ENCODE data around the gene CEP350. TPM values are rescaled to one million over a fixed set of nuclear protein-coding genes. Genes with fewer than 3 reads are reported as not detected.

CEP350 gene
- total RNA-seq, 1 experiment from 2014 or later = 17.1 TPM

DNA sequence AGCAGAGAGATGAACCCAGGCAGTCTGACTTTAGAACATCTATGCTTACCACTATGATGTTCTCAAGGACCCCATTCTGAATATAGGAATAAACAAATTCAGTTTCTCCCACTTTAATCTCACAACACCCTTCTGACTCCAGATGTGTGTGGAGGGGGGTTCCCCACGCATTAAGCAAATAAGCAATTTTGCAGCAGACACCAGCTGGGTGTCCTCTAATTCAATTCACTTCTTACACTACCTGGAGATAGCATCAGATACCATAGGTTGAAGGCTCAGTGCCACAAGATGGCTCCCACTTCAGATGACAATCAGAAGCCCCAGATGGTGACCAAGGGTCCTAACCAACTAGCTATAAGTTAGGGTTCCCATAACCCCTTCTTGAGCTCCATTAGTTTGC is 30.3 kb upstream of the CEP350 start:
- DNase-seq (no peak), ATAC-seq (no peak)
- BruUV-seq (replicated peaks) = no TSS peak
- intact Hi-C loops (cut with micrococcal nuclease) = no loop called here
- POLR2A ChIA-PET (ENCODE audit: unreplicated experiment) = no interaction called here
- CTCF ChIA-PET = no interaction called here
- no peaks in the 10 kb centered on the region for H3F3A ChIP-seq (ENCODE audit: low read length, unreplicated experiment)
- no peaks in the 10 kb centered on the region for H3K9me2 ChIP-seq (replicated peaks; ENCODE audit: low read length)
- H3K9ac ChIP-seq (ENCODE audit: low read length) = no peak overlapping the region
- H3K4me1 ChIP-seq (ENCODE audit: insufficient read depth, low read length) = peaks cover 14% of the 10 kb centered on the region
- H3K27ac ChIP-seq (ENCODE audit: low read length) = no peak overlapping the region
- no peaks in the 10 kb centered on the region for H3K9me3 ChIP-seq (ENCODE audit: low read length)
- H3K36me3 ChIP-seq (ENCODE audit: low read depth, low read length) = 0 out of 2 replicates have a peak, but pooled peaks cover 3% of the 10 kb centered on the region
- no peak overlapping the region for H3K4me3 ChIP-seq (ENCODE audit: low read length)
- H2AFZ ChIP-seq (ENCODE audit: low read length) = no peak overlapping the region
- H3K27me3 ChIP-seq (ENCODE audit: low read length) = no peaks in the 10 kb centered on the region
- TF ChIP-seq EZH2 (IDR thresholded peaks at IDR 0.05; ENCODE audit: low read length, unreplicated experiment) (no peak), EZH2phosphoT487 (IDR thresholded peaks at IDR 0.05; ENCODE audit: borderline replicate concordance, low read length) (no peak)
- TF ChIP-seq, protein P1, sequence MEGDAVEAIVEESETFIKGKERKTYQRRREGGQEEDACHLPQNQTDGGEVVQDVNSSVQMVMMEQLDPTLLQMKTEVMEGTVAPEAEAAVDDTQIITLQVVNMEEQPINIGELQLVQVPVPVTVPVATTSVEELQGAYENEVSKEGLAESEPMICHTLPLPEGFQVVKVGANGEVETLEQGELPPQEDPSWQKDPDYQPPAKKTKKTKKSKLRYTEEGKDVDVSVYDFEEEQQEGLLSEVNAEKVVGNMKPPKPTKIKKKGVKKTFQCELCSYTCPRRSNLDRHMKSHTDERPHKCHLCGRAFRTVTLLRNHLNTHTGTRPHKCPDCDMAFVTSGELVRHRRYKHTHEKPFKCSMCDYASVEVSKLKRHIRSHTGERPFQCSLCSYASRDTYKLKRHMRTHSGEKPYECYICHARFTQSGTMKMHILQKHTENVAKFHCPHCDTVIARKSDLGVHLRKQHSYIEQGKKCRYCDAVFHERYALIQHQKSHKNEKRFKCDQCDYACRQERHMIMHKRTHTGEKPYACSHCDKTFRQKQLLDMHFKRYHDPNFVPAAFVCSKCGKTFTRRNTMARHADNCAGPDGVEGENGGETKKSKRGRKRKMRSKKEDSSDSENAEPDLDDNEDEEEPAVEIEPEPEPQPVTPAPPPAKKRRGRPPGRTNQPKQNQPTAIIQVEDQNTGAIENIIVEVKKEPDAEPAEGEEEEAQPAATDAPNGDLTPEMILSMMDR (conservative IDR thresholded peaks at IDR 0.05; ENCODE audit: low read depth, low read length) = no peak
- no peaks in the 10 kb centered on the region for H4K20me1 ChIP-seq (ENCODE audit: low read length)
- H3K4me2 ChIP-seq (ENCODE audit: low read length) = no peak overlapping the region
- no peaks in the 10 kb centered on the region for H3K79me2 ChIP-seq (ENCODE audit: low read length)

DNA sequence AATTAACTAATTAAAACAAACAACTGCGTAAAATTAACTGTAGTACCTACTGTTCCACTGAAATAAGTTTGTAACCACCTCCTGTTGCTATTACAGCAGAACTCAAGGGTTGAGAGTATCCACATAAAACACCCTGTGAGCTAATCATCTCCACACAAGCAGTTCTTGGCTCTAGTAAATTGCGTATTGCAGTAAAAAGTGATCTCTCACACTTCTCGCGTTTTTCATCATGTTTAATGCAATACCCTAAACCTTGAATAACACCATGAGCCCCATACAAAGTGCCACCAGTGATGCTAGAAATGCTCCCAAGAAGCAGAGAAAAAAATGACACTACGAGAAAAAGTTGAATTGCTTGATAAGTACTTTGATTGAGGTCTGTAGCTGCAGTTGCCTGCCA is 29.3 kb upstream of the CEP350 start:
- Histone ChIP-seq H3K27me3 (ENCODE audit: low read length) (no peaks in the 10 kb centered on the region), H3K27ac (ENCODE audit: low read length) (no peak overlapping the region), H3K4me1 (ENCODE audit: insufficient read depth, low read length) (peaks cover 14% of the 10 kb centered on the region), H3F3A (ENCODE audit: low read length, unreplicated experiment) (no peaks in the 10 kb centered on the region), H3K79me2 (ENCODE audit: low read length) (no peaks in the 10 kb centered on the region), H3K9me3 (ENCODE audit: low read length) (no peaks in the 10 kb centered on the region), H3K4me2 (ENCODE audit: low read length) (no peak overlapping the region), H2AFZ (ENCODE audit: low read length) (no peak overlapping the region), H3K36me3 (ENCODE audit: low read depth, low read length) (no peaks in the 10 kb centered on the region), H3K4me3 (ENCODE audit: low read length) (no peak overlapping the region), H3K9me2 (replicated peaks; ENCODE audit: low read length) (no peaks in the 10 kb centered on the region), H3K9ac (ENCODE audit: low read length) (no peak overlapping the region), H4K20me1 (ENCODE audit: low read length) (no peaks in the 10 kb centered on the region)
- DNase-seq (no peak), ATAC-seq (no peak)
- intact Hi-C loops (cut with micrococcal nuclease) = no loop called here
- no TSS peak for BruUV-seq (replicated peaks)
- ChIA-PET POLR2A (ENCODE audit: unreplicated experiment) (interaction anchor here (0.6 to 0.7 kb wide), 2 partner anchors 63 to 229 kb away, joined by 3 to 15 read pairs; no protein-coding TSS in a partner anchor), CTCF (no interaction called here)
- no peak for TF ChIP-seq EZH2phosphoT487 (IDR thresholded peaks at IDR 0.05; ENCODE audit: borderline replicate concordance, low read length)
- no peak for TF ChIP-seq EZH2 (IDR thresholded peaks at IDR 0.05; ENCODE audit: low read length, unreplicated experiment)
- TF ChIP-seq, protein P1 (conservative IDR thresholded peaks at IDR 0.05; ENCODE audit: low read depth, low read length) = no peak

Data from PC-3 (cell line).